Liver (tissue), 3 donors: ENCODE results near the gene NET1.

Experiments
- GABPA ChIP-seq, 2 donors: IDR thresholded peaks in 1 of 2; conservative IDR thresholded peaks in 1 of 2; 2 replicates each; pipeline ENCODE4 v1.6.1; 2016; ENCODE audit warnings: antibody characterized with exemption in 2 of 2, mild to moderate bottlenecking in 1 of 2, moderate library complexity in 1 of 2
- HNF4G ChIP-seq: IDR thresholded peaks from 2 replicates; pipeline ENCODE4 v1.6.1; 2016; ENCODE audit warnings: antibody characterized with exemption
- TAF1 ChIP-seq: conservative IDR thresholded peaks from 2 replicates; pipeline ENCODE4 v1.6.1; 2016; ENCODE audit warnings: antibody characterized with exemption, mild to moderate bottlenecking
- TF ChIP-seq, protein P1 (sequence below): fragments of 150-350 bp; IDR thresholded peaks from 2 replicates; pipeline ENCODE4 v1.5.1; 2017; ENCODE audit warnings: improper control_type of control experiment, low read depth, low read length; ENCODE audit not compliant: missing input control
- donor health status: healthy.
- donor health status: healthy.

DNA sequence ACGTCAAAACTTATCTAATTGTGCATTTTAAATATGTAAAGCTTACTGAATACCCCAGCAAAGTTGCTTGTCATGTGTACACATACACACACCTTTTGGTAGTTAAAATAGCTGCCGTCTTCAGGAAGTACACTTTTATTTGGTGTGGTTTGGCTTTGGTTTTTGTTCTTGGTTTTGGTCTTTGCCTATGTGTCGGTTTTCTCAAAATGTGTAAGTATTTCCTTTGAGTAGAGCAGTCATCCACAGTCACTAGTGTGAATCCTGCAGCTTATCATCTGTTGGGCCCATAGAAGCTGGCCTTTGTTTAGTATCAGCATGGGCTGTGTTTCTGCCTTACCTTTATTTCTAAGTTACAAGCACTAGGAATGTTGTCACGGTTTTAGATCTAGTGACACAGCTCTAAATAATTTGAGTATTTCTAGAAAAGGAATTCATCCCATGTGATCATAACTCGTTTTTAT is 35.3 kb downstream of the NET1 start:
- TF ChIP-seq, protein P1, sequence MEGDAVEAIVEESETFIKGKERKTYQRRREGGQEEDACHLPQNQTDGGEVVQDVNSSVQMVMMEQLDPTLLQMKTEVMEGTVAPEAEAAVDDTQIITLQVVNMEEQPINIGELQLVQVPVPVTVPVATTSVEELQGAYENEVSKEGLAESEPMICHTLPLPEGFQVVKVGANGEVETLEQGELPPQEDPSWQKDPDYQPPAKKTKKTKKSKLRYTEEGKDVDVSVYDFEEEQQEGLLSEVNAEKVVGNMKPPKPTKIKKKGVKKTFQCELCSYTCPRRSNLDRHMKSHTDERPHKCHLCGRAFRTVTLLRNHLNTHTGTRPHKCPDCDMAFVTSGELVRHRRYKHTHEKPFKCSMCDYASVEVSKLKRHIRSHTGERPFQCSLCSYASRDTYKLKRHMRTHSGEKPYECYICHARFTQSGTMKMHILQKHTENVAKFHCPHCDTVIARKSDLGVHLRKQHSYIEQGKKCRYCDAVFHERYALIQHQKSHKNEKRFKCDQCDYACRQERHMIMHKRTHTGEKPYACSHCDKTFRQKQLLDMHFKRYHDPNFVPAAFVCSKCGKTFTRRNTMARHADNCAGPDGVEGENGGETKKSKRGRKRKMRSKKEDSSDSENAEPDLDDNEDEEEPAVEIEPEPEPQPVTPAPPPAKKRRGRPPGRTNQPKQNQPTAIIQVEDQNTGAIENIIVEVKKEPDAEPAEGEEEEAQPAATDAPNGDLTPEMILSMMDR = no peak
- no peak for TF ChIP-seq GABPA (IDR thresholded peaks at IDR 0.05 in 1 of 2, conservative IDR thresholded peaks at IDR 0.05 in 1 of 2)
- TF ChIP-seq HNF4G = no peak
- no peak for TF ChIP-seq TAF1
